Endothelial cell of umbilical vein (primary cell): Measurements from ENCODE around the gene FRG2C. TPM values are rescaled to one million over a fixed set of nuclear protein-coding genes. Genes with fewer than 3 reads are reported as not detected.
"Not testable (repeated sequence)": the region's sequence is repeated elsewhere in the genome, so short reads cannot be mapped to it uniquely, and the experiment has no call there.

ENCODE experiments used
- BruUV-seq: library from RNA; stranded (reverse); fragments of 400-500 nt; replicated peaks from 2 replicates; lab custom pipeline; 2021; lab: Mats Ljungman, UMichigan
- CTCF ChIA-PET: fragments of 300-600, 350-600 bp; sonication (Branson Sonifier 250); formaldehyde crosslinking; loops from one replicate; lab custom pipeline; 2021; ENCODE audit warnings: antibody characterized with exemption, inconsistent platforms; lab: Charles Lee
- POLR2A ChIA-PET: fragments of 300-600, 350-600 bp; sonication (Branson Sonifier 250); formaldehyde crosslinking; loops from one replicate; lab custom pipeline; 2021; ENCODE audit warnings: antibody characterized with exemption, inconsistent platforms; lab: Charles Lee
- DNase-seq: peaks from one replicate; pipeline ENCODE4 v3.0.0-alpha.2; 2011; ENCODE audit warnings: low read depth, low spot score
- FAIRE-seq: peaks from 2 replicates; lab custom pipeline; 2011; peaks lifted over from hg19 to GRCh38; lab: Jason Lieb, UNC
- H2AFZ ChIP-seq: 2 replicates; pipeline ENCODE4 v1.6.0; 2012; ENCODE audit warnings: low read depth, low read length, control low read depth, inconsistent platforms
- H3K27ac ChIP-seq: 2 replicates; pipeline ENCODE4 v1.5.1; 2011; ENCODE audit warnings: low read depth, mild to moderate bottlenecking, control low read depth, low read length, moderate library complexity; ENCODE audit not compliant: insufficient read depth
- H3K27me3 ChIP-seq, 2 experiments: 2 replicates each; pipeline versions ENCODE4 v1.6.0 to v1.6.1; 2011; ENCODE audit warnings: low read length in 2 of 2, mixed read lengths in 1 of 2; ENCODE audit not compliant: control insufficient read depth in 2 of 2, insufficient read depth in 2 of 2
- H3K36me3 ChIP-seq, 2 experiments: 2 replicates in 1 of 2; 3 replicates in 1 of 2; pipeline ENCODE4 v1.5.1; 2011; ENCODE audit warnings: low read length in 2 of 2, mild to moderate bottlenecking in 1 of 2, moderate library complexity in 1 of 2; ENCODE audit not compliant: control insufficient read depth in 2 of 2, insufficient read depth in 2 of 2; ENCODE audit errors: extremely low read depth in 1 of 2
- H3K4me1 ChIP-seq: 3 replicates; pipeline ENCODE4 v1.5.1; 2011; ENCODE audit warnings: mild to moderate bottlenecking, low read length; ENCODE audit not compliant: control insufficient read depth, insufficient read depth; ENCODE audit errors: extremely low read depth
- H3K4me2 ChIP-seq: 2 replicates; pipeline ENCODE4 v1.6.1; 2011; ENCODE audit warnings: low read length, control low read depth, mixed read lengths; ENCODE audit not compliant: insufficient read depth
- H3K4me3 ChIP-seq, 3 experiments: fragments of 200-600 bp in 1 of 3; sonication (generic), shearing (Covaris generic) in 1 of 3; replicated peaks in 1 of 3; 2 replicates each; pipeline ENCODE4 v1.5.1; 2011 to 2016; ENCODE audit warnings: control low read depth in 3 of 3, low read length in 3 of 3, mild to moderate bottlenecking in 2 of 3, inconsistent platforms in 1 of 3, low read depth in 1 of 3, moderate library complexity in 1 of 3; ENCODE audit not compliant: insufficient read depth in 1 of 3
- H3K79me2 ChIP-seq: 2 replicates; pipeline ENCODE4 v1.6.0; 2012; ENCODE audit warnings: low read length, inconsistent platforms; ENCODE audit not compliant: control insufficient read depth, insufficient read depth
- H3K9ac ChIP-seq: replicated peaks from 2 replicates; pipeline ENCODE3; 2011; ENCODE audit warnings: low read length, control low read depth; ENCODE audit not compliant: insufficient read depth; ENCODE audit errors: extremely low read depth
- H3K9me1 ChIP-seq: replicated peaks from 3 replicates; pipeline ENCODE4 v1.6.0; 2011; ENCODE audit warnings: mild to moderate bottlenecking, low read length; ENCODE audit not compliant: control insufficient read depth, insufficient read depth; ENCODE audit errors: extremely low read depth
- H3K9me3 ChIP-seq: replicated peaks from 2 replicates; pipeline ENCODE4 v1.5.1; 2012; ENCODE audit warnings: low read length, inconsistent platforms; ENCODE audit not compliant: control insufficient read depth, insufficient read depth
- H4K20me1 ChIP-seq: replicated peaks from 2 replicates; pipeline ENCODE3; 2011; ENCODE audit warnings: mild to moderate bottlenecking, low read length; ENCODE audit not compliant: control insufficient read depth, insufficient read depth; ENCODE audit errors: extremely low read depth
- CTCF ChIP-seq, 2 donors: IDR thresholded peaks; 1 replicate in 1 of 2; 2 replicates in 1 of 2; pipeline ENCODE4 v1.5.1; 2011; ENCODE audit warnings: low read length in 2 of 2, mild to moderate bottlenecking in 2 of 2, moderate library complexity in 2 of 2, control low read depth in 1 of 2, inconsistent platforms in 1 of 2, low read depth in 1 of 2; ENCODE audit not compliant: insufficient read depth in 1 of 2; ENCODE audit errors: extremely low read depth in 1 of 2
- EZH2 ChIP-seq: IDR thresholded peaks from 2 replicates; pipeline ENCODE4 v1.6.1; 2012; ENCODE audit warnings: borderline replicate concordance, low read depth, mild to moderate bottlenecking, moderate library complexity, low read length, inconsistent platforms; ENCODE audit not compliant: severe bottlenecking
- FOS ChIP-seq: IDR thresholded peaks from 2 replicates; pipeline ENCODE4 v1.6.1; 2011; ENCODE audit warnings: mild to moderate bottlenecking, low read length, moderate library complexity, borderline replicate concordance; ENCODE audit not compliant: insufficient read depth
- GATA2 ChIP-seq: IDR thresholded peaks from 2 replicates; pipeline ENCODE4 v1.7.0; 2011; ENCODE audit warnings: low read depth, mild to moderate bottlenecking, moderate library complexity, mixed read lengths, low read length; ENCODE audit not compliant: insufficient read length, insufficient read depth
- JUN ChIP-seq: IDR thresholded peaks from 2 replicates; pipeline ENCODE4 v1.6.1; 2011; ENCODE audit warnings: borderline replicate concordance, low read depth; ENCODE audit not compliant: insufficient read length, insufficient read depth
- MAX ChIP-seq: IDR thresholded peaks from 2 replicates; pipeline ENCODE4 v1.6.1; 2011; ENCODE audit not compliant: insufficient read depth, insufficient read length
- MYC ChIP-seq: IDR thresholded peaks from one replicate; pipeline ENCODE4 v1.6.1; 2011; ENCODE audit warnings: mild to moderate bottlenecking, low read depth, low read length
- POLR2A ChIP-seq: IDR thresholded peaks from 2 replicates; pipeline ENCODE4 v1.6.1; 2012; ENCODE audit warnings: low read depth, mild to moderate bottlenecking, control low read depth, low read length
- POLR2AphosphoS5 ChIP-seq: IDR thresholded peaks from 2 replicates; pipeline ENCODE4 v1.6.1; 2012; ENCODE audit warnings: low read depth, mild to moderate bottlenecking, control low read depth, low read length, moderate library complexity; ENCODE audit not compliant: insufficient read depth
- dilution Hi-C: fragments of 300-500 bp; cut with MboI; formaldehyde crosslinking; loops from one replicate; pipeline ENCODE4 v1.15.0; 2019; ENCODE audit warnings: low sequenced_read_pairs; ENCODE audit not compliant: extremely low pct_ligation_motif_present
- intact Hi-C: fragments of 100-400 bp; cut with micrococcal nuclease; formaldehyde crosslinking; loops from one replicate; pipeline ENCODE4 v1.10.0; 2022
- polyA plus RNA-seq, 4 experiments: library from polyadenylated mRNA; depleted of rRNA in 3 of 4; stranded (reverse) in 3 of 4; unstranded in 1 of 4; fragments of >200 nt; gene quantifications; 2 replicates each; pipeline versions ENCODE4 v1.2.1 to v1.2.3, GENCODE V29; 2011 to 2012; ENCODE audit warnings: missing spikeins in 1 of 4
- total RNA-seq: library from RNA; stranded (reverse); gene quantifications from 2 replicates; pipeline ENCODE4 v1.2.3, GENCODE V29; 2021

FRG2C gene
- total and polyA plus RNA-seq, 2 donors (not counting 3 experiments of a cell fraction or from before 2014, with no cell fraction given), result not detected

GRCh38 chr3:75650191-75650590 lies 13.9 kb upstream of the FRG2C start:
- intact Hi-C loops, result no loop called here
- Histone ChIP-seq H3K27me3 (no peaks in the 10 kb centered on the region), H3K36me3 (no peaks in the 10 kb centered on the region), H3K9me3 (no peaks in the 10 kb centered on the region), H3K4me3 (no peak overlapping the region), H3K4me1 (no peaks in the 10 kb centered on the region), H3K9me1 (no peaks in the 10 kb centered on the region), H3K9ac (no peak overlapping the region), H3K79me2 (no peaks in the 10 kb centered on the region), H3K4me2 (no peak overlapping the region), H2AFZ (no peak overlapping the region), H3K27ac (no peak overlapping the region), H4K20me1 (no peaks in the 10 kb centered on the region)
- no peak for TF ChIP-seq POLR2AphosphoS5
- no peak for TF ChIP-seq POLR2A
- TF ChIP-seq FOS, result no peak
- TF ChIP-seq GATA2, result no peak
- no peak for TF ChIP-seq EZH2
- no peak for TF ChIP-seq MAX
- TF ChIP-seq JUN, result no peak
- TF ChIP-seq CTCF (IDR thresholded peaks at IDR 0.05; ENCODE audit: extremely low read depth in 1 of 2, insufficient read depth in 1 of 2, low read depth in 1 of 2, low read length in 2 of 2), result no peak
- TF ChIP-seq MYC, result no peak
- BruUV-seq, result no TSS peak
- dilution Hi-C loops, result no loop called here
- FAIRE-seq (peak; percentile 12), DNase-seq (no peak)
- CTCF ChIA-PET, result no interaction called here
- POLR2A ChIA-PET, result no interaction called here

GRCh38 chr3:75655101-75655904 lies 8.8 kb upstream of the FRG2C start:
- CTCF ChIA-PET, H3K4me2 ChIP-seq, POLR2A ChIA-PET, H3K9me3 ChIP-seq, H3K27me3 ChIP-seq, H3K36me3 ChIP-seq, BruUV-seq, DNase-seq, H3K79me2 ChIP-seq, H3K27ac ChIP-seq, H4K20me1 ChIP-seq, dilution Hi-C loops, intact Hi-C loops, H3K9me1 ChIP-seq, H3K4me3 ChIP-seq, H3K9ac ChIP-seq, H3K4me1 ChIP-seq, H2AFZ ChIP-seq, FAIRE-seq: not testable (repeated sequence)

- H3K9me3 ChIP-seq, dilution Hi-C loops: not testable (repeated sequence)
Observed at GRCh38 chr3:75655956-75656355, 8.2 kb upstream of the FRG2C start.

More at GRCh38 chr3:75655956-75656355, 8.2 kb upstream of the FRG2C start:
- H3K4me1 ChIP-seq, H3K36me3 ChIP-seq, H3K27ac ChIP-seq, FAIRE-seq, CTCF ChIA-PET, BruUV-seq, H4K20me1 ChIP-seq, H3K4me3 ChIP-seq, POLR2A ChIA-PET, H3K4me2 ChIP-seq, H3K27me3 ChIP-seq, H3K9ac ChIP-seq, H3K9me1 ChIP-seq, H3K79me2 ChIP-seq, DNase-seq, H2AFZ ChIP-seq, intact Hi-C loops: not testable (repeated sequence)
